ENCODE measurements around the gene USP25.

The USP25 gene

DNA sequence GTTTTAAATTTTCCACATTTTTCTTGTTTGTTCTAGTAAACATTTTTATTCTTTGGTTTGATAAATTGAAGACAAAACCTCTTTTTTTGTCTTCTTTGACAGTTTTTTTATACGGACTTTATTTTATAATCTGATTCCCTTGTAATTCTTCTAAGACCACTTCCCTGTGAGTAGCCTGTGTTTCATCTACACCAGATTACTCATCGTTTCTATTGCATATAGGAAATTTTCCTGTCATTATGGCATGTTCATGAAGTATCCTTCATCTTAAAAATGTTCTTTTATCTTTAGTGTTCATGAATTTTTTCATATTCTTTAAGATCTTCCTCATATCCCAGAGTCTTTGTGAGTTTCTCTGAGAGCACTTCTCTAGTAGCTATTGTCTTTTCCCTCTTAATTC lies 109.8 kb downstream of the USP25 start:
- TF ChIP-seq, protein P1, sequence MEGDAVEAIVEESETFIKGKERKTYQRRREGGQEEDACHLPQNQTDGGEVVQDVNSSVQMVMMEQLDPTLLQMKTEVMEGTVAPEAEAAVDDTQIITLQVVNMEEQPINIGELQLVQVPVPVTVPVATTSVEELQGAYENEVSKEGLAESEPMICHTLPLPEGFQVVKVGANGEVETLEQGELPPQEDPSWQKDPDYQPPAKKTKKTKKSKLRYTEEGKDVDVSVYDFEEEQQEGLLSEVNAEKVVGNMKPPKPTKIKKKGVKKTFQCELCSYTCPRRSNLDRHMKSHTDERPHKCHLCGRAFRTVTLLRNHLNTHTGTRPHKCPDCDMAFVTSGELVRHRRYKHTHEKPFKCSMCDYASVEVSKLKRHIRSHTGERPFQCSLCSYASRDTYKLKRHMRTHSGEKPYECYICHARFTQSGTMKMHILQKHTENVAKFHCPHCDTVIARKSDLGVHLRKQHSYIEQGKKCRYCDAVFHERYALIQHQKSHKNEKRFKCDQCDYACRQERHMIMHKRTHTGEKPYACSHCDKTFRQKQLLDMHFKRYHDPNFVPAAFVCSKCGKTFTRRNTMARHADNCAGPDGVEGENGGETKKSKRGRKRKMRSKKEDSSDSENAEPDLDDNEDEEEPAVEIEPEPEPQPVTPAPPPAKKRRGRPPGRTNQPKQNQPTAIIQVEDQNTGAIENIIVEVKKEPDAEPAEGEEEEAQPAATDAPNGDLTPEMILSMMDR (IDR thresholded peaks at IDR 0.05; ENCODE audit: control insufficient read depth, insufficient read depth, low read depth, low read length, missing control alignments) = no peak
- no peak for DNase-seq (ENCODE audit: low read depth)
- H3K4me3 ChIP-seq (ENCODE audit: control insufficient read depth, low read depth, low read length) = no peak overlapping the region

- no peak for DNase-seq (ENCODE audit: low read depth)
- no peak overlapping the region for H3K4me3 ChIP-seq (ENCODE audit: control insufficient read depth, low read depth, low read length)
- TF ChIP-seq, protein P1 (IDR thresholded peaks at IDR 0.05; ENCODE audit: control insufficient read depth, insufficient read depth, low read depth, low read length, missing control alignments) = no peak
Measured at GRCh38 chr21:15840406-15840805, 110.6 kb downstream of the USP25 start.

DNA sequence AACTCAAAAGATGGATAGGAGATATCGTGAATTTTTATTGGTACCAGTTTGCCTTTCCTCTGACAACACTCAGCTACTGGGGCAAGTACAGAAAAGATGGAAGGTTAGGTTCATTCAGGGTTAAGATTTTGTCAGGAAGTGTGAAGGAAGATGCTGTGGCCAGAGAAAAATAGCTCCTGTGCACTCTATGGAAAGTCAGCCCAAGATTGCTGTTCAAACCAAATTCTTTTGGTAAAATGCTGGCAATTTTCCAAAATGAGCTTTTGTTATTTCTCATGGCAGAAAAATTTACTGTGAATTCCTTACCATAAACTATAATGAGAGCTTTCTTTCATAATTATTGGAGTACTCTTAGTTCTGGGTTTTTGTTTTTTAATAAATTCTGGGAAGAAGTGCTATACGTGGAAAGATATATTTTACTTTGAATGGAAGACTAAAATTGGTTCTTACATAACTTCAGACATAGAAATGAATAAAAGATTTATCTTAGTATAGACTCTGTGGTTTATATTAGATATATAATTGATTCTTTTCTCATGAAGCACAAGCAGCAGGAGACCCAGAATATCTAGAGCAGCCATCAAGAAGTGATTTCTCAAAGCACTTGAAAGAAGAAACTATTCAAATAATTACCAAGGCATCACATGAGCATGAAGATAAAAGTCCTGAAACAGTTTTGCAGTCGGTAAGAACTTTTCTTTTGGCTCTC lies 112.2 kb downstream of the USP25 start:
- DNase-seq (ENCODE audit: low read depth) = peak; percentile 21
- no peak overlapping the region for H3K4me3 ChIP-seq (ENCODE audit: control insufficient read depth, low read depth, low read length)
- TF ChIP-seq, protein P1 (IDR thresholded peaks at IDR 0.05; ENCODE audit: control insufficient read depth, insufficient read depth, low read depth, low read length, missing control alignments) = no peak

GRCh38 chr21:15842565-15842880 lies 112.7 kb downstream of the USP25 start:
- DNase-seq (ENCODE audit: low read depth) = no peak
- TF ChIP-seq, protein P1 (IDR thresholded peaks at IDR 0.05; ENCODE audit: control insufficient read depth, insufficient read depth, low read depth, low read length, missing control alignments) = no peak
- no peak overlapping the region for H3K4me3 ChIP-seq (ENCODE audit: control insufficient read depth, low read depth, low read length)

DNA sequence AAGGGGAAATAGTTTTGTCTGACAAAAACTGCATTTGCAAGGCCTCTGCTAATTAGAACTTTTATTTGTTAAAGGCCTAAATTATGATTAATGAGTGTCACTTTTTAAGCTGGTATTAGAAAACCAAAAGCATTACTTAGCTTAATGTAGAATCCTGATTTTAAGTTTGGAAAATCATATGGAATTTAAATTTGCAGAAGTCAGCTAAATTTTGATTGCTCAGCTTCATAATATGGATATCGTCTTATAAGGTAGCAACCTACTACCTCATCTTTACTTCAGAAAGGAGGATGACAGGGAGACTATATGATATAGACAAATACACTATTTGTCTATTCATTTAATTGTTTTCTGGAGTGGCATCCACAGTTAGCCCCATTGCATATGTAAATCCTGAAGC lies 114.0 kb downstream of the USP25 start:
- TF ChIP-seq, protein P1 (IDR thresholded peaks at IDR 0.05; ENCODE audit: control insufficient read depth, insufficient read depth, low read depth, low read length, missing control alignments) = no peak
- no peak for DNase-seq (ENCODE audit: low read depth)
- H3K4me3 ChIP-seq (ENCODE audit: control insufficient read depth, low read depth, low read length) = no peak overlapping the region

DNA sequence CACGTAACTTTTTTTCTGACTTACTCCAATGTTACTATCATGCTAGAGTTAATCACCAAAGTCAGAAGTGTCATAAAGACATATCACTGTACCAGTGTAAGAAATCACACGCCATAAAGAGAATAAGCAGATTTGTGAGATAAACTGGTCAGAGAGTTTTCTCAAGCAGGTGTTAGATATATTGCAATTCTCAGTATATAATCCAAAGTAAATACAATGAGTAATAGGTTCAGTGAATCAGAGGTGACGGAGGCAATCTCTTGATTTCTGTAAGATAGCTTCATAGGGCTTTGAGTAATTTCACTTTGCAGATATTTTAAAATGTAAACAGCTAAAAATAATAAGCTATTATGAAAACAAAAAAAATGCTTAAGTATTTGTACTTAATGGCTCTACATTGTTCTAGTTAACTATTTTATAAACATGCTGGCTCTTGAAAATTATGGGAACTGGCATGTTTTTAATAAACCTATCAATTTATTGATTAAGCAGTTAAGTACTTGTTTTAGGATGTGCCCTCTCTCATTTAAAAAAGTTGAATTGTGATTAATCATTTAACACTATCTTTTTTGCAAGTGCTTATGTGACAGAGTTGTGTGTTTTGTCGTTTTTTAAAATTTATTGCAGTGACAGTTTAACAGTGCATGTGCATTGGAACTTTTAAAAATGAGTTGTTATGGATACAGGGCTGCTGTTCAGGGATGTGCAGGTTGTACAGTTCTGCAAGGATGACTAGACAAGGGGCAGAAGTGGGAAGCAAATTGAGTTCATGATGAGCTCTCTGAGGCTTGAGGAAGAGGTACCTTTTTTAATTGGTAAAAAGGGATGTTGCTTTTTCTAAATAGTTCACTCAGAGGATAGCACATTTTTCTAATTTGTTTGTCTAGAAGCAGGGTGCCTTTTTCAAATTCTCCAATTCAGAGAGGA lies 119.1 kb downstream of the USP25 start:
- no peak for DNase-seq (ENCODE audit: low read depth)
- H3K4me3 ChIP-seq (ENCODE audit: control insufficient read depth, low read depth, low read length) = no peak overlapping the region
- TF ChIP-seq, protein P1 (IDR thresholded peaks at IDR 0.05; ENCODE audit: control insufficient read depth, insufficient read depth, low read depth, low read length, missing control alignments) = no peak

Measured in AG09309 (cell line).